ENCODE data around the gene MAFG.
A peak's percentile ranks its signal among the peaks of the same experiment; 100 is the strongest.

Gene MAFG

GRCh38 chr17:81959362-81960129 lies 32.0 kb upstream of the MAFG start:
- no peaks in the 10 kb centered on the region for H3K9me3 ChIP-seq
- H3K27ac ChIP-seq: no peak overlapping the region
- peak in 1 of 2 donors; percentile 46 for DNase-seq
- peak; percentile 56 to 96 for TF ChIP-seq CTCF (IDR thresholded peaks at IDR 0.05)
- peak overlapping the region; percentile 25 to 44 for H3K4me3 ChIP-seq
- H3K27me3 ChIP-seq: peaks cover 10 to 97% of the 10 kb centered on the region in 2 donors
- peaks cover 0 to 29% (median 21%) of the 10 kb centered on the region in 4 donors for H3K4me1 ChIP-seq
- no peaks in the 10 kb centered on the region for H3K36me3 ChIP-seq
- intact Hi-C loops (cut with DNase I; ENCODE audit: low total_unique reads): loop anchor here (2.0 to 10.0 kb wide), 2 partner anchors 61 to 195 kb away; no protein-coding TSS in a partner anchor

GRCh38 chr17:81958633-81959342 lies 31.3 kb upstream of the MAFG start:
- no peak for TF ChIP-seq CTCF (IDR thresholded peaks at IDR 0.05)
- Histone ChIP-seq H3K27ac (no peak overlapping the region), H3K36me3 (no peaks in the 10 kb centered on the region), H3K9me3 (no peaks in the 10 kb centered on the region), H3K4me3 (no peak overlapping the region), H3K4me1 (peaks cover 0 to 29% (median 21%) of the 10 kb centered on the region in 4 donors), H3K27me3 (peaks cover 10 to 97% of the 10 kb centered on the region in 2 donors)
- DNase-seq: no peak
- intact Hi-C loops (cut with DNase I; ENCODE audit: low total_unique reads): loop anchor here (2.0 kb wide), 1 partner anchor 62 kb away; no protein-coding TSS in a partner anchor

GRCh38 chr17:81957691-81958432 lies 30.3 kb upstream of the MAFG start:
- Histone ChIP-seq H3K36me3 (no peaks in the 10 kb centered on the region), H3K27me3 (peaks cover 10 to 92% of the 10 kb centered on the region in 2 donors)
- intact Hi-C loops (cut with DNase I; ENCODE audit: low total_unique reads): loop anchor here (2.0 kb wide), 1 partner anchor 63 kb away; no protein-coding TSS in a partner anchor

GRCh38 chr17:81956607-81957589 lies 29.4 kb upstream of the MAFG start:
- Histone ChIP-seq H3K4me3 (no peak overlapping the region), H3K27ac (no peak overlapping the region), H3K4me1 (peaks cover 0 to 28% (median 21%) of the 10 kb centered on the region in 4 donors), H3K27me3 (peaks cover 9 to 87% of the 10 kb centered on the region in 2 donors), H3K36me3 (no peaks in the 10 kb centered on the region), H3K9me3 (no peaks in the 10 kb centered on the region)
- DNase-seq: no peak
- intact Hi-C loops (cut with DNase I; ENCODE audit: low total_unique reads): no loop called here
- TF ChIP-seq CTCF (IDR thresholded peaks at IDR 0.05): no peak

More at GRCh38 chr17:81957691-81958432, 30.3 kb upstream of the MAFG start:
- Histone ChIP-seq H3K9me3 (no peaks in the 10 kb centered on the region), H3K4me3 (no peak overlapping the region), H3K27ac (no peak overlapping the region), H3K4me1 (peaks cover 0 to 29% (median 21%) of the 10 kb centered on the region in 4 donors)
- no peak for DNase-seq
- no peak for TF ChIP-seq CTCF (IDR thresholded peaks at IDR 0.05)
